Activated CD4-positive, alpha-beta memory T cell treated with anti-CD3 and anti-CD28 coated beads, Interleukin-2, amount 10 ng/mL, durations not matched to agents 7 days and 5 days (primary cell): ENCODE data around the gene FGF7. TPM values are rescaled to one million over a fixed set of nuclear protein-coding genes. Genes with fewer than 3 reads are reported as not detected.

Experiments
- CTCF ChIA-PET: fragments of 350-600 bp; sonication (Branson Sonifier 250); formaldehyde crosslinking; loops from one replicate; lab custom pipeline; 2021; ENCODE audit warnings: antibody characterized with exemption, inconsistent platforms; lab: Charles Lee
- POLR2A ChIA-PET: fragments of 350-600 bp; sonication (Branson Sonifier 250); formaldehyde crosslinking; loops from one replicate; lab custom pipeline; 2021; ENCODE audit warnings: antibody characterized with exemption; lab: Charles Lee
- DNase-seq: peaks from one replicate; pipeline ENCODE4 v3.0.0-alpha.2; 2020
- H3K27ac Mint-ChIP-seq: one replicate; pipeline ENCODE4 v1.8.0; 2021; ENCODE audit warnings: mild to moderate bottlenecking, mixed read lengths
- H3K27me3 Mint-ChIP-seq: one replicate; pipeline ENCODE4 v1.8.0; 2021; ENCODE audit warnings: mixed read lengths
- H3K36me3 Mint-ChIP-seq: one replicate; pipeline ENCODE4 v1.8.0; 2021; ENCODE audit warnings: low read depth, mixed read lengths
- H3K4me1 Mint-ChIP-seq: one replicate; pipeline ENCODE4 v1.8.0; 2021; ENCODE audit warnings: mixed read lengths
- H3K4me3 Mint-ChIP-seq: one replicate; pipeline ENCODE4 v1.8.0; 2021; ENCODE audit warnings: mild to moderate bottlenecking, mixed read lengths
- H3K9me3 Mint-ChIP-seq: one replicate; pipeline ENCODE4 v1.8.0; 2021; ENCODE audit warnings: mixed read lengths
- total RNA-seq, 2 experiments: library from RNA; stranded (reverse); gene quantifications; one replicate each; pipeline ENCODE4 v1.2.3, GENCODE V29; 2021

Gene FGF7
- total RNA-seq, 2 experiments from 2014 or later, result not detected

GRCh38 chr15:49530092-49530491, 107.0 kb downstream of the FGF7 start:
- Mint-ChIP-seq H3K27me3 (peaks cover 9% of the 10 kb centered on the region), H3K4me1 (no peaks in the 10 kb centered on the region), H3K27ac (no peak overlapping the region), H3K36me3 (no peaks in the 10 kb centered on the region), H3K9me3 (peaks cover 5% of the 10 kb centered on the region), H3K4me3 (no peak overlapping the region)
- DNase-seq, result no peak
- ChIA-PET POLR2A (no interaction called here), CTCF (no interaction called here)

Other genes starting within 250 kb of the FGF7 start
- gene FAM227B, start 197.6 kb downstream of the FGF7 start, total RNA-seq, result 1 to 10 TPM; 3.5 to 3.7 TPM
- 10 to 100 TPM; 12.5 to 13.4 TPM for gene DTWD1, start 197.8 kb downstream of the FGF7 start, total RNA-seq